Nephron progenitor cell (in vitro differentiated cells): ENCODE results near the gene NCOA1.

Source experiments
- DNase-seq: peaks from one replicate; pipeline ENCODE4 v3.0.0; 2021
- H3K27ac Mint-ChIP-seq: 2 replicates; pipeline ENCODE4 v1.8.0; 2021; ENCODE audit warnings: mild to moderate bottlenecking, moderate library complexity, mixed read lengths
- H3K27me3 Mint-ChIP-seq: 2 replicates; pipeline ENCODE4 v1.8.0; 2021; ENCODE audit warnings: mild to moderate bottlenecking, low read depth, mixed read lengths; ENCODE audit not compliant: poor library complexity
- H3K36me3 Mint-ChIP-seq: 2 replicates; pipeline ENCODE4 v1.8.0; 2021; ENCODE audit warnings: low read depth, mixed read lengths
- H3K4me1 Mint-ChIP-seq: 2 replicates; pipeline ENCODE4 v1.8.0; 2021; ENCODE audit warnings: mixed read lengths
- H3K4me3 Mint-ChIP-seq: 2 replicates; pipeline ENCODE4 v1.8.0; 2021; ENCODE audit warnings: mild to moderate bottlenecking, moderate library complexity, mixed read lengths
- H3K9me3 Mint-ChIP-seq: 2 replicates; pipeline ENCODE4 v1.8.0; 2021; ENCODE audit warnings: mild to moderate bottlenecking, moderate library complexity, mixed read lengths
- CTCF ChIP-seq: fragments of 200-600 bp; sonication (generic); IDR thresholded peaks from 2 replicates; pipeline ENCODE4 v1.5.0; 2021; ENCODE audit warnings: antibody characterized with exemption

The NCOA1 gene

GRCh38 chr2:24742730-24743129 lies 251.7 kb downstream of the NCOA1 start:
- H3K36me3 Mint-ChIP-seq: peaks cover 22% of the 10 kb centered on the region
- H3K27ac Mint-ChIP-seq: no peak overlapping the region
- H3K27me3 Mint-ChIP-seq: no peaks in the 10 kb centered on the region
- H3K9me3 Mint-ChIP-seq: no peaks in the 10 kb centered on the region
- H3K4me1 Mint-ChIP-seq: no peaks in the 10 kb centered on the region
- no peak for DNase-seq
- no peak for TF ChIP-seq CTCF
- H3K4me3 Mint-ChIP-seq: no peak overlapping the region

GRCh38 chr2:24743924-24744323 lies 252.9 kb downstream of the NCOA1 start:
- Mint-ChIP-seq H3K36me3 (peaks cover 22% of the 10 kb centered on the region), H3K27me3 (no peaks in the 10 kb centered on the region), H3K9me3 (no peaks in the 10 kb centered on the region), H3K4me1 (peaks cover under 1% of the 10 kb centered on the region), H3K27ac (no peak overlapping the region), H3K4me3 (no peak overlapping the region)
- no peak for TF ChIP-seq CTCF
- DNase-seq: no peak

- Mint-ChIP-seq H3K27me3 (no peaks in the 10 kb centered on the region), H3K36me3 (peaks cover 22% of the 10 kb centered on the region), H3K4me3 (no peak overlapping the region), H3K4me1 (peaks cover 5% of the 10 kb centered on the region), H3K27ac (no peak overlapping the region), H3K9me3 (no peaks in the 10 kb centered on the region)
- no peak for TF ChIP-seq CTCF
- no peak for DNase-seq
Measured at GRCh38 chr2:24744356-24744755, 253.3 kb downstream of the NCOA1 start.

DNA sequence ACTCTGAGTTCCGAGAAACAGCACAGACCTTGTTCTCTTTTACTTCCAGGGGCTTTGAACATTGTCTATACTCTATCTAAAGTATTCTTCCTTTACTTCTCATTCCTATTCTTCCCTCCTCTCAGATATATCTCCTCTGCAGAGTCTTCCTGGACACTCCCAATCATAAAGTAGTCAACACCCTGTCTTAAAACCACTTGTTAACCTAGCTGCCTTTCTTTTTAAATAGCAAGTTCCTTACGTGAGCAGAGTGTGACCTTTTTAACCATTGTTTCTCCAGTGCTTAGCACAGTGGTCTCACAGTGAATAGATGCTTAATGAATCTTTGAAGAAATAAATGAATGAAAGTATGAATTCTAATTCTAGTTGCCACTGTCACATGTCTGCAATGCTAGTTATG lies 254.8 kb downstream of the NCOA1 start:
- H3K4me1 Mint-ChIP-seq: peaks cover 5% of the 10 kb centered on the region
- no peaks in the 10 kb centered on the region for H3K27me3 Mint-ChIP-seq
- no peak for DNase-seq
- no peaks in the 10 kb centered on the region for H3K9me3 Mint-ChIP-seq
- no peak overlapping the region for H3K4me3 Mint-ChIP-seq
- peaks cover 28% of the 10 kb centered on the region for H3K36me3 Mint-ChIP-seq
- no peak overlapping the region for H3K27ac Mint-ChIP-seq
- no peak for TF ChIP-seq CTCF

DNA sequence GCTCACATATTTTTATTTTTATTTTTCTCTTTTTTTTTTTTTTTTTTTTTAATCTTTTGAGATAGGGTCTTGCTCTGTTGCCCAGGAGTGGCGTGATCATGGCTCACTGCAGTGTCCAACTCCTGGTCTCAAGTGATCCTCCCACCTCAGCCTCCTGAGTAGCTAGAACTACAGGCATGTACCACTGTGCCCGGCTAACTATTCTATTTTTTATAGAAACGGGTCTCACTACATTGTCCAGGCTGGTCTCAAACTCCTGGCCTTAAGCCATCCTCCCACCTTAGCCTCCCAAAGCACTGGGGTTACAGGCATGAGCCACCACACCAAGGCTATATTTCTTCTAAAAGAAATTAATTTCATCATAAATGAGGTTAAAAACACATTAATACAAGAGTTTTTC lies 256.2 kb downstream of the NCOA1 start:
- Mint-ChIP-seq H3K27ac (no peak overlapping the region), H3K4me1 (peaks cover 5% of the 10 kb centered on the region), H3K9me3 (no peaks in the 10 kb centered on the region), H3K36me3 (peaks cover 19% of the 10 kb centered on the region), H3K4me3 (no peak overlapping the region), H3K27me3 (no peaks in the 10 kb centered on the region)
- no peak for TF ChIP-seq CTCF
- no peak for DNase-seq

DNA sequence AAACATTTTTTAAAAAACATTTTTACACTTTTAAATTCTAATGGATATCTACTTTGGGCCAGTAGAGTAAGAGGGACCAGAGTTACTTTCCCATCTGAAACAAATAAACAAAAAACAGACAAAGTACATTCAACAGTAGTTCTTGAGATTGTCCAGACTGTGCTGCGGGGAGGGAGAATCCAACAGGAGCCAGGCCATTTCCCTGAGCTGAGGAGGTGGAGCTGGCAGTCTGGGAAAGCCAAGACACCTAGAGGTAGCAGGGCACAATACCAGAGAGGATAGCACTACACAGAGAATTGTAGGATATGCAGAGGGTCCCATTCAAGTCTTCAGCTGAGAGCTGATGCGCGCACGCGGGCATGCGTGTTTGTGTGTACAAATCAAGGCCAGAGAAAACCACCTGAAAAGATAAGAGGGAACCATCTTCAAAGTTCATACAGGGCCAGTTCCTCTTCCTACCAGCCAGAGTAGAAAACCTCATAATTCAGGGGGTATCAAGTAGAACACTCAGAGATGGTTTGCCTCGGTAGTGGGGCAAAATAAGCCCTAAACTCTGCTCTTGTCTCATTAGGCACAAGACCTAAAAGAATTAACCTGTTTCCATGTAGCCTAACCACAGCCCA lies 258.1 kb downstream of the NCOA1 start:
- no peak for TF ChIP-seq CTCF
- Mint-ChIP-seq H3K27ac (no peak overlapping the region), H3K4me1 (peaks cover 5% of the 10 kb centered on the region), H3K9me3 (no peaks in the 10 kb centered on the region), H3K27me3 (no peaks in the 10 kb centered on the region), H3K4me3 (no peak overlapping the region), H3K36me3 (peaks cover 13% of the 10 kb centered on the region)
- no peak for DNase-seq
